Activated effector memory CD4-positive, alpha-beta T cell treated with anti-CD3 and anti-CD28 coated beads, Interleukin-2, amount 50 U/mL, for 16 hours (primary cell): Measurements from ENCODE around the gene TTC7B.

Experiments
- DNase-seq: peaks from one replicate; pipeline ENCODE4 v3.0.0-alpha.2; 2020

TTC7B gene

DNA sequence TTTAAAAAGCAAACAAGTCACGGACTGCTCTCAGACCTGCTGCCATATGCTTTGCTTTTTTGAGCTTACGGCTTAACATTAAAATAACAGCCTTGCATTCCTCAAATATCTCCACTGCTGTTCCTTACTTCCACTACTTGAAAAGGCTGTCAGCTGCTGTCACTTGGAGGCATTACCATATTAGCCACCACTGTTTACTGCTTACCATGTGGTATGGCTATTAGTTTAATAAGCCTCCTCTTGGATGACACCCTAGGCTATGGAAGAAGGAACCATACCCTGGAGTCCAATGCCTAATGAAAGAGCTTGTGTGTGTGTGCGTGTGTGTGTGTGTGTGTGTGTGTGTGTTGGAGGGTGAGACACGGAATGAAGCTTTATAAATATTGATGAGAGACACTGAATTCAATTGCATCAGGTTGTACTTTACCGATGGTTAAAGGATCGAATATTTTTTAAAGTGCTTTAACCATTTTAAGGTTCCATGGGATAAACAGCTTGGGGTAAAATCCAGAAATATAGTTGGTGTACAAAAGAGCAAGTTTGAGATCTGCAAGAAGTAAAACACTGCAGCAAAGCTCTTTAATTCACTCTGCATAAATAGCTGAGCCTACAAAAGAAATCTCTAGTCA, 174.5 kb downstream of the TTC7B start:
- DNase-seq = no peak

DNA sequence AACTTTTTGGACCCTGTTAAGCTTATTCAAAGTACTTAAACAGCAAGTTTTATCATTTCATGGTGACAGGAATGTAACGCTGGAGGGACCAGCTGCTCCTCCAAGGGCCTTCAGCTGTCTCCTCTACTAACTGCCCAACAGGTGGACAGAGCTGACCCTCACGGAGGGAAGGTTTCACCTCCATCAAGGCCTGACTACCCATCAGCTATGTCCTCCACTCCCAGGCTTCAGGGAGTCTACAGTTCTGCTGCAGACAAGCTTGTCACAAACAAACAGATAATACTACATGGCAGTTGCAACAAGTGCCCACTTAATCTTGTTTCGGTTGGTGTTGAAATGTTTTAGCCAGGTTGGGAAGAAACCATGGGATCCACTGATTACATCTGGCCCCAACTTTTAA, 175.1 kb downstream of the TTC7B start:
- no peak for DNase-seq

GRCh38 chr14:90639641-90640040, 176.6 kb downstream of the TTC7B start:
- no peak for DNase-seq

DNA sequence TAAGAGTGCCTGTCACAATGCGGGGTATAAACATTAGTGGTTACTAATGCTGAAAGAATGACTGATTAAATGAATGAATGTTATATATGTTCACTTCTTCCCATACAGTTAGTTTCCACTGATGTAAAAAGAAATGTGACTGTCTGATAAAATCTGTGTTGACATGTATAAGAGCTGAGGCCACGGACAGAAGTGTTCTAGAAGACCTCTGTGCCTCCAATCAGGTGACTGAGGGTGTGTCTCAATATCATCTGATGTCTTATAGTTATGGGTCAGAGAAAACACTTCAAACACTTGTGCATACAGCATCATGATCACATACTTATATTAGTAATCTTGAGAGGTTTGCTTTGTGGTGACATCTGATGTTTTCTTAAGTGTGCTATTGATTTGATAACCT, 183.4 kb downstream of the TTC7B start:
- no peak for DNase-seq

GRCh38 chr14:90632451-90632850, 183.8 kb downstream of the TTC7B start:
- no peak for DNase-seq

DNA sequence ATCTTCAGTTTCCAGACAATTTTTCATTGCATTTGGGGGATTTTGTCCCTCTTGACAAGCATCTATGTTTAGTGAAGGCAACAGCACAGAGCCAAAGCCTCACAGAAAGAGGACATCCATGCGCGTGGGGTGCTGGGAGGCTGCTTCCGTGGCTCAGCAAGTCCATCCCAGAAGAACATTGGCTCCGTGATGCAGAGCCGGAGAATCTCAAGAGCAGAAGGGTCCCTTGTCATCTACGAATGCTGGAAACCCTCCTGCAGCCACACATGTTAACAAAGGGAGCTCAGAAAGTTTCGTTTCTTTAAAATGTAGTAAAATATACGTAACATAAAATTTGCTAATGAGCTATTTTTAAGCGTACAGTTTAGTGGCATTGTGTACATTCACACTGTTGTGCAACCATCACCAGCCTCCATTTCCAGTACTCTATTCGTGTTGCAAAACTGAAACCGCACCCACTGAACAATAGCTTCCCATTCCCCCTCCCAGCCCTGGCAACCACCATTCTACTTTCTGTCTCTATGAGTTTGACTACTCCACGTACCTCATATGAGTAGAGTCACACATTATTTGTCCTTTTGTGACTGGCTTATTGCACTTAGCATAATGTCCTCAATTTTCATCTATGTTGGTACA, 185.9 kb downstream of the TTC7B start:
- DNase-seq = no peak

DNA sequence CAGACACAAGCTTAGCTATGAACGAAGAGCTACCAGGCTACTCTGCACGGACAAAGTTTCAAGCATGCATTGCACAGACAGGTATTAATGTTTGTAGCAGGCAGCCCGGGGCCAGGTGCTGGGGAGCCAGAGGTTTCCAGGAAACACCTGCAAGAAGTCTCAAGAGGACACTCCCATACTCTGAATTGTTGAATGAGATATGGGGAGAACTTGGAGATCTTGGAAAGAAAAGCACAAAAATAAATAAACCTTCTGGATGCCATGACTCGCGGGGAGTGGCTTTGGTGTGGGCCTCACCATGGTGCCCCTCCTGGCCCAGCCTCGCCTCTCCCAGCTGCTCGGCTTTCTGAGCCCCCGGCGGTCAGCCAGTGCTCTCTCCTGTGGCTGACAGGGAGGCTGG, 186.8 kb downstream of the TTC7B start:
- no peak for DNase-seq

DNA sequence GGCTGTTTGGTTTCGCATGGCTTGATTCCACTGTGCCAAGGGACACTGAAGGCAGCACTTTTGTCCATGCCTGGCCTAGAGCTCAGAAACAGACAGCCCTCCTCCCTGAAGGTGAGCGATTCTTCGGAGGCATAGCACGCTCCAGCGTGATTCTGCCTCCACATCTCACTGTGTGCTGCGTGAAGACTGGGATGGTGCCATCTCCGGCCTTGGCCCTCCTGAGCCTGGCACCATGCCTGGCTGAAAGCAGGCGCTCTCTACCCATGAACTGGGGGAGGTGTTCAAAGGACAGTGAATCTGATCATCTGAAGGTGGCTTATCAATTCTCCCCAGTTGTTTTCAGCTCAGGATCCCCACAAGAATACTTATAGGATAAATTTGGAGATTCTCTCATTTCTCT, 187.4 kb downstream of the TTC7B start:
- no peak for DNase-seq

DNA sequence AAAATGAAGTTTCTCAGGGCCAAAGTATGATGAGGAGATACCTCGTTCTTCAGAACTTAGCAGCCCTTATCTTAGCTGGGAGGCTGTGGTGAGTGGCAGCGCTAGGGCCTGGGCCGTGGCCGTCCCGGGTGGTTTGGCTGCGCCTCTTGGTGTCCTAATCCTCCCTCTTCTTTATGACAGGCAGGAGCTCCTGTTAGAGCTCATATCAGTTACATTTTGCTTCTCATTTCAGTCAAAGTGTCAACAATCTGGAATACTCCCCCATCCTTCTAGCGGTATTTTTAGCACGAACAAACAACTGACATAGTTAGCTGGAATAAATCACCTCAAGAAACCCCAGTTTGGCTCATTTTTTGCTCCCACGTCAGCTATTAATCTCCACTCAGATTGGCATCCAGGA, 188.8 kb downstream of the TTC7B start:
- no peak for DNase-seq

GRCh38 chr14:90626550-90626949, 189.7 kb downstream of the TTC7B start:
- no peak for DNase-seq

- DNase-seq = no peak
These were observed 190.8 kb downstream of the TTC7B start for GRCh38 chr14:90625445-90625844.

- DNase-seq = no peak
These were observed 191.4 kb downstream of the TTC7B start for GRCh38 chr14:90624732-90625400.

DNA sequence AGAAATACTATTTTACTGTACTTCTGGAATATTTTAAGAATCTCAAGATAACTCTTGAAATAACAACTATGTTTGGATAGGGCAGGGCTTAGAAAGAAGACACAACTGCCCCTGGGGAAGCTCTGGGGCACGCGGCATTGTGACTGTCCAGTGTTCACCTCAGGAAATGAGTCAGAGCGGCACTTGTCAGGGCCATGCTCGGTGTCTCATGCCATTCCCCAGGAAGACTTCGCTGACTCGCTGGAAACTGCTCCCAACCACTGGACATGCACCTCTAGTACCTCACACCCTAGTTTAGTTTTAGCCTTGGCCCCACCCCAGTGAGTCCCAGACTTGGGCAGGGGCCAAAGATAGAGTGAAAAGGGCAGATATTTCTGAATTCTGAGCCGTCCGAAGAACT, 192.0 kb downstream of the TTC7B start:
- no peak for DNase-seq

GRCh38 chr14:90621201-90621600, 195.0 kb downstream of the TTC7B start:
- no peak for DNase-seq

GRCh38 chr14:90620568-90621077, 195.6 kb downstream of the TTC7B start:
- DNase-seq = no peak

DNA sequence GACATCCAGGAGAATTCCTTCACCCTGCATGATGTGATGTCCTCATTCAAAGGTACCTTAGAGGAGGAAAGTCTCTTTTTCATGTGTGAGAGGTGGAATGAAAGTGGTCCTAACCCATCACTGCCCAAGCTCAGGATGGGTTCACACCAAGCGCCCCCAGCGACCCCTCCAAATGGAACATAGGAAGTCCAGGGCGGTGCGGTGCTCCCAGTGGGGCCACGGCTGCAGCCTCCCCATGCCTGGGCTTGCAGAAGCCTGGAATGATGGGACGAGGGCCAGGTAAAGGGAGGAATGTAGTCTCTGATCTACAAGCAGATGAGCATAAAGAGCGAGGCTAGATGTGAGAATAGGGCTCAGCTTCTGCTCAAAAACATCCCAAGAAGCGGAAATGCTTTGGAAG, 196.3 kb downstream of the TTC7B start:
- no peak for DNase-seq

DNA sequence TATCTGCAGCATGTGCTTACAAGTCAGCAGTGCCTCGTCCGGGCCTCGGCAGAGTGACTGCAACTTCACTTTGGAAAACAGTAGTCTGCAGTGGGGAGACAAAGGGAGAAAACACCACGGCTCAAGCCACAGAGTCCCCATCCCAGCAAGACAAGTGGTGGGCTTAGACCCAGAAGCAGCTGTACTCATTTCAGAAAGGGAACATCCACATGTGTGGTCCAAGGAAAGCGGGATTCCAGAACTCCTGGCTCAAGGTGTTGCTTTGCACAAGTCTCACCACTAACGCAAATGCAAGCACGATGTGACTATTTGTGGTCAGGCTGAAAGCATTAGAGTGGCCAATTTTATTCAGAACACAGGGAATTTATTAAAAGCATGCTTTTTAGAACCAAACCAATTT, 198.3 kb downstream of the TTC7B start:
- no peak for DNase-seq

DNA sequence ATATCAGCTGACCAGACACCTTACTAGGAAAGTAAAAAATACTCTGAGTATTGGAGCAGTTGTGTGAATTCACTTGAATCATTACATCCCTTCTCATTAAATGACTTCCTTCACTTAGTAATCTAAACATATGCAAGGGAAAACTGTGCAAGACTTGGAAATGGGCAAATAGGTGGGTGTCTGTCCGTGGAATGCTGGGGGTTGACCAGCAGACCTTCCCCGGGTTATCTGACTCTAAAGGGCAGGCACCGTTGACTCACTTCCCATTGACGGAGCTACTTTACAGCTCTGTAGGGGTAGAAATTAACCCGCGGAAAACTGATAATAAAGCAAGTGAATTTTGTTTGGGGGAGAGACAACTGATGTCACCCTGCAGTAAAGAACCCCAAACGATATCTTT, 199.3 kb downstream of the TTC7B start:
- DNase-seq = no peak

- DNase-seq = no peak
These were observed 199.9 kb downstream of the TTC7B start for GRCh38 chr14:90616313-90616712.

- DNase-seq = no peak
These were observed 200.6 kb downstream of the TTC7B start for GRCh38 chr14:90615517-90616060.

GRCh38 chr14:90614696-90615516, 201.3 kb downstream of the TTC7B start:
- no peak for DNase-seq

- no peak for DNase-seq
These were observed 202.2 kb downstream of the TTC7B start for GRCh38 chr14:90613997-90614396.

DNA sequence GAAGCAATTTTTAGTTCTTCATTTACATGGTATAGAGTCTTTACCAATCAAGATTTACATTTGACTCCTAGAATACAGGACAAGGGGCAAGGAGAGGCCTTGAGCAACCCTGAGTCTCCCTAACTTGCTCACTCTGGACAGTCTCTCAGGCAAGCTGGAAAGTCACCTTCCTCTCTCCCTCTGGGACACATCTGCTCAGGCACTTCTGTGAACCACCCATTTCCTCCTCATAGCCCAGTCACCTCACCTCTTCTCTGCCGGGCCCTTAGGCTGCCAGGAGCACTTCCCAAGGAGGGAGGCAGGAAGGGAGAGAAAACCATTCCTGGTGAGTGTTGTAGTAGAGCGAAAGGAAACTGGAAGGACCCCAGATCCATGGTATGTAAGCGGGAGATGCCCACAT, 202.8 kb downstream of the TTC7B start:
- DNase-seq = no peak
